ENCODE data around the gene SCARB1. TPM values are rescaled to one million over a fixed set of nuclear protein-coding genes. Genes with fewer than 3 reads are reported as not detected.

SCARB1 gene
- total RNA-seq, 1 experiment from 2014 or later: 106 TPM

GRCh38 chr12:124796303-124796960 lies 67.2 kb downstream of the SCARB1 start:
- no peak overlapping the region for H3K27ac Mint-ChIP-seq (ENCODE audit: unreplicated experiment)

GRCh38 chr12:124795081-124795948 lies 68.3 kb downstream of the SCARB1 start:
- Histone ChIP-seq H3K4me3 (ENCODE audit: low read depth, low read length) (no peak overlapping the region), H3K36me3 (ENCODE audit: control insufficient read depth, insufficient read depth, low read length) (no peaks in the 10 kb centered on the region; the same call in none of the 2 replicates), H3K27me3 (replicated peaks; ENCODE audit: control insufficient read depth, insufficient read depth, low read length) (no peaks in the 10 kb centered on the region), H3K9me3 (no peaks in the 10 kb centered on the region), H3K4me1 (no peaks in the 10 kb centered on the region)
- DNase-seq: no peak
- no TSS peak for BruUV-seq (replicated peaks)
- CTCF ChIA-PET: no interaction called here
- Mint-ChIP-seq H3K4me3 (ENCODE audit: unreplicated experiment) (no peak overlapping the region), H3K27ac (ENCODE audit: unreplicated experiment) (no peak overlapping the region), H3K27me3 (ENCODE audit: insufficient read depth, unreplicated experiment) (no peaks in the 10 kb centered on the region), H3K36me3 (ENCODE audit: insufficient read depth, unreplicated experiment) (peaks cover 57% of the 10 kb centered on the region), H3K4me1 (ENCODE audit: low read depth, unreplicated experiment) (peaks cover 7% of the 10 kb centered on the region), H3K9me3 (ENCODE audit: unreplicated experiment) (no peaks in the 10 kb centered on the region)
- TF ChIP-seq CTCF (IDR thresholded peaks at IDR 0.05; ENCODE audit: insufficient read depth in 1 of 2, low read depth in 1 of 2, low read length in 1 of 2, severe bottlenecking in 1 of 2, unreplicated experiment in 1 of 2): no peak
- POLR2A ChIA-PET: interaction anchor here (0.6 kb wide), 1 partner anchor 32 kb away, joined by 3 read pairs; no protein-coding TSS in a partner anchor
- intact Hi-C loops (cut with micrococcal nuclease; ENCODE audit: unreplicated experiment): no loop called here

More at GRCh38 chr12:124796303-124796960, 67.2 kb downstream of the SCARB1 start:
- peaks cover 52% of the 10 kb centered on the region for H3K36me3 Mint-ChIP-seq (ENCODE audit: insufficient read depth, unreplicated experiment)
- ChIA-PET POLR2A (interaction anchor here (0.6 kb wide), 1 partner anchor 31 kb away, joined by 3 read pairs; no protein-coding TSS in a partner anchor), CTCF (no interaction called here)
- peaks cover 7% of the 10 kb centered on the region for H3K4me1 Mint-ChIP-seq (ENCODE audit: low read depth, unreplicated experiment)
- BruUV-seq (replicated peaks): no TSS peak
- H3K27me3 Mint-ChIP-seq (ENCODE audit: insufficient read depth, unreplicated experiment): no peaks in the 10 kb centered on the region
- H3K4me3 Mint-ChIP-seq (ENCODE audit: unreplicated experiment): no peak overlapping the region
- no peak for TF ChIP-seq CTCF (IDR thresholded peaks at IDR 0.05; ENCODE audit: insufficient read depth in 1 of 2, low read depth in 1 of 2, low read length in 1 of 2, severe bottlenecking in 1 of 2, unreplicated experiment in 1 of 2)
- intact Hi-C loops (cut with micrococcal nuclease; ENCODE audit: unreplicated experiment): no loop called here
- no peak for DNase-seq
- H3K4me3 ChIP-seq (ENCODE audit: low read depth, low read length): no peak overlapping the region
- H3K4me1 ChIP-seq: no peaks in the 10 kb centered on the region
- no peaks in the 10 kb centered on the region for H3K9me3 Mint-ChIP-seq (ENCODE audit: unreplicated experiment)
- no peaks in the 10 kb centered on the region for H3K9me3 ChIP-seq
- H3K36me3 ChIP-seq (ENCODE audit: control insufficient read depth, insufficient read depth, low read length): peaks cover 2% of the 10 kb centered on the region; the same call in 1 of the 2 replicates
- no peaks in the 10 kb centered on the region for H3K27me3 ChIP-seq (replicated peaks; ENCODE audit: control insufficient read depth, insufficient read depth, low read length)

- Histone ChIP-seq H3K9me3 (no peaks in the 10 kb centered on the region), H3K36me3 (ENCODE audit: control insufficient read depth, insufficient read depth, low read length) (peaks cover 2% of the 10 kb centered on the region), H3K4me1 (no peaks in the 10 kb centered on the region), H3K4me3 (ENCODE audit: low read depth, low read length) (no peak overlapping the region), H3K27me3 (replicated peaks; ENCODE audit: control insufficient read depth, insufficient read depth, low read length) (no peaks in the 10 kb centered on the region)
- intact Hi-C loops (cut with micrococcal nuclease; ENCODE audit: unreplicated experiment): no loop called here
- no peak for DNase-seq
- no peak overlapping the region for H3K27ac Mint-ChIP-seq (ENCODE audit: unreplicated experiment)
- H3K4me3 Mint-ChIP-seq (ENCODE audit: unreplicated experiment): no peak overlapping the region
- CTCF ChIA-PET: interaction anchor here (0.5 kb wide), 1 partner anchor 675 kb away, joined by 3 read pairs; no protein-coding TSS in a partner anchor
- peaks cover 50% of the 10 kb centered on the region for H3K36me3 Mint-ChIP-seq (ENCODE audit: insufficient read depth, unreplicated experiment)
- POLR2A ChIA-PET: no interaction called here
- TF ChIP-seq CTCF (IDR thresholded peaks at IDR 0.05; ENCODE audit: insufficient read depth in 1 of 2, low read depth in 1 of 2, low read length in 1 of 2, severe bottlenecking in 1 of 2, unreplicated experiment in 1 of 2): no peak
- peaks cover 7% of the 10 kb centered on the region for H3K4me1 Mint-ChIP-seq (ENCODE audit: low read depth, unreplicated experiment)
- H3K27me3 Mint-ChIP-seq (ENCODE audit: insufficient read depth, unreplicated experiment): no peaks in the 10 kb centered on the region
- BruUV-seq (replicated peaks): no TSS peak
- H3K9me3 Mint-ChIP-seq (ENCODE audit: unreplicated experiment): no peaks in the 10 kb centered on the region
Measured at GRCh38 chr12:124792961-124793441, 70.7 kb downstream of the SCARB1 start.
